Left lobe of liver (tissue), 2 donors: ENCODE measurements around the gene FSD2. TPM values are rescaled to one million over a fixed set of nuclear protein-coding genes. Genes with fewer than 3 reads are reported as not detected.
"Not testable (repeated sequence)": the region's sequence is repeated elsewhere in the genome, so short reads cannot be mapped to it uniquely, and the experiment has no call there.

ENCODE experiments used
- ATAC-seq: fragments of 200-7000 bp; cut with Tn5 transposase; one replicate; pipeline ENCODE4 v1.9.1; 2020; ENCODE audit warnings: mild to moderate bottlenecking, moderate library complexity
- DNase-seq: peaks from one replicate; pipeline ENCODE4 v3.0.0-alpha.2; 2020; ENCODE audit warnings: low spot score
- total RNA-seq: library from RNA; stranded (reverse); gene quantifications from one replicate; pipeline ENCODE4 v1.2.1, GENCODE V29; 2021
- donor health status: DM: no; HTN: no; CAD: no; lungs with moderate emphysema.
- donor health status: DM: no; HTN: yes; CAD: no.

The FSD2 gene
- total RNA-seq, 1 donor from 2014 or later = not detected

DNA sequence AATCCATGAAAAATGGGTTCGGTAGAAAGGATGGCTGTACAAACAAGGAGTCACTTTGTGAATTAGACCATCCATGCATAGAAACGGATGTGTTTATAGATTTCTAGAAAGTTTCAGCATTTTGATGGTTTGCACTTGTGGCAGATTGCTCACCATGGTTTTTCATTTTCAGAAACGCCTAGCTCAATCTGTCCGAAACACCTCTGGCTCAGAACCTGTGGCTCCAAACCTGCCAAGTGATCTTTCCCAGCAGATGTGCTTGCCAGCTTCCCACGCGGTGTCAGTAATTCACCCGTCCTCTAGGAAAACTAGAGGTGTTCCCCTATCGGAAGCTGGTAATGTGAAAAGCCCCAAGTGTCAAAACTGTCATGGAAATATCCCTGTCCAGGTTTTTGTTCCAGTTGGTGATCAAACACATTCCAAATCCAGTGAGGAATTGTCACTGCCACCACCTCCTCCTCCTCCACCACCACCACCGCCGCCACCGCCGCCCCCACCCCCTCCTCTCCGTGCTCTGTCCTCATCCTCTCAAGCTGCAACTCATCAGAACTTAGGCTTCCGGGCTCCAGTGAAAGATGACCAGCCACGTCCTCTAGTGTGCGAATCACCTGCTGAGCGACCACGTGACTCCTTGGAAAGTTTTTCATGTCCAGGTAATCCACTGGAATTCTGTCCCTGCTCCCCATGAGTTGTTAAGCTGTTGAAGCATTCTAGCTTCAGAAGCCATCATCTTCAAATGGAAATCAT lies 24.7 kb upstream of the FSD2 start:
- ATAC-seq (peak; percentile 68), DNase-seq (peak; percentile 76)

GRCh38 chr15:82829234-82829633 lies 23.4 kb upstream of the FSD2 start:
- ATAC-seq = no peak
- DNase-seq = no peak

DNA sequence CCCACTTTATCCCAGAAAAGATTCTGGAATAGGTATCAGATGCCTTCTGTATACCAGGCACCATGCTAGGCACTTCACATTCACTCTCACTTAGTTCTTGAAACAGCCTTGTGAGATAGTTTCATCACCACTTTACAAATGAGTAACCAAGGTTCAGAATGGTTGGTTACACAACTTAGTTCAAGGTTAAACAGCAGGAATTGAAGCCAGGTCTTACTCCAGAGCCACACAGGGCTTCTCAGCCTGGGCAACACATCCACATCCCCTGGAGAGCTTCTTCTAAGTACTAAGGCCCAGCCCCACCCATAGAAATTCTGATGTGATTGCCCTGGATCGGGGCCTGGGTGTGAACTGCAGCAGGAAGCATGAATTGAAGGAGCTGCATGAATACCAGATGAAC lies 22.2 kb upstream of the FSD2 start:
- ATAC-seq (peak; percentile 77), DNase-seq (no peak)

DNA sequence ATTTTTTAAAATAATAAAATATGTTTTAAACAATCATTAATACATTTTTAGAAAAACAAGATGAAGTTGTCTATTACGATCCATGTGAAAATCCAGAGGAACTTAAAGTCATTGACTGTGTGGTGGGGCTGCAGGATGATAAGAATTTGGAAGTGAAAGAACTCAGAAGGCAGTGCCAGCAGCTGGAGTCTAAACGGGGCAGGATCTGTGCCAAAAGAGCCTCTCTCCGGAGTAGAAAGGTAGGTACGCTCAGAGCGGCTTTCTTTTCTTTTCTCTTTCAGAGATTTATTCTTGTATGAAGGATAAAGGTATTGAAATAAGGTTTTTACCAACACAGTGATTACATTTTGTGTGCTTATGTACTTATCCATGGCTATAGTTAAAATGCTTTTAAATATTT lies 17.2 kb upstream of the FSD2 start:
- ATAC-seq (peak; percentile 63), DNase-seq (peak; percentile 58)

DNA sequence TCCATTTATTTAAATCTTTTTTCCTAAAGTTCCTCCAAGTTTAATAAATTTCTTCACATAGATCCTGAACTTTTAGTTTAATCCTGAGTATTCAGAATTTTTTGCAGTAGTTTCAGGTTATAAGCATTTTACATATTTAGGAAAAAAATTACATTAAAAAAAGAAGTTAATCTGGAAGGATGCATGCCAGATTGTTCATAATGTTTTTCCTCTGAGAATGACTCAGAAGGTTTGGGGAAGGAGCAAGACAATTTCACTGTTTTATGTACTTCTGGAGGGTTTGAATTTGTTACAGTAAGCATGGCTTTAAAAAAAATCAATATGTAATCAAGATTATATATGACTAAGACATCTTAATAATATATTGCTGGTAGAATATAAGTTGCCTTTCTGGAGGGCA lies 16.0 kb upstream of the FSD2 start:
- DNase-seq, ATAC-seq: not testable (repeated sequence)

DNA sequence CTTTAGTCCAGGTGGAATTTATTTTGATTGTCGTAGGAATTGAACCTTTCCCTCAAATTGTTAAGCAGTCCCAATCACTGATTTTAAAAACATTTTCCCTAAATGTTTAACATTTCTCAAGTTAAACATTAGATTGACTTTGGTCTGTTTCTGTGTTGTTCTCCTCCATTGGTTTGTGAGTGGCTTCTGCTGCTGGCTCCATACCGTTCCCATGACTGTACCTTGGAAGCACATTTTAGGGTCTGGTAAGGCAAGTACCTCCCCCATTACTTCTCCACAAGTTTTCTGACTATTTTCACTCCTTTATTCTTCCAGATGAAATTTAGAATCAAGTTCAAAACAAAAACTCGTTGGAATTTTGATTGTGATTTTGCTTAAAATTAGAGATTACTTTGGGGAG lies 15.5 kb upstream of the FSD2 start:
- not testable (repeated sequence) for DNase-seq

GRCh38 chr15:82820128-82820527 lies 14.3 kb upstream of the FSD2 start:
- ATAC-seq (no peak), DNase-seq (no peak)

More for the DNA sequence above, 15.5 kb upstream of the FSD2 start:
- not testable (repeated sequence) for ATAC-seq

GRCh38 chr15:82812994-82813393 lies 7.1 kb upstream of the FSD2 start:
- ATAC-seq (no peak), DNase-seq (no peak)

GRCh38 chr15:82810890-82811426 lies 5.1 kb upstream of the FSD2 start:
- DNase-seq (no peak), ATAC-seq (no peak)

DNA sequence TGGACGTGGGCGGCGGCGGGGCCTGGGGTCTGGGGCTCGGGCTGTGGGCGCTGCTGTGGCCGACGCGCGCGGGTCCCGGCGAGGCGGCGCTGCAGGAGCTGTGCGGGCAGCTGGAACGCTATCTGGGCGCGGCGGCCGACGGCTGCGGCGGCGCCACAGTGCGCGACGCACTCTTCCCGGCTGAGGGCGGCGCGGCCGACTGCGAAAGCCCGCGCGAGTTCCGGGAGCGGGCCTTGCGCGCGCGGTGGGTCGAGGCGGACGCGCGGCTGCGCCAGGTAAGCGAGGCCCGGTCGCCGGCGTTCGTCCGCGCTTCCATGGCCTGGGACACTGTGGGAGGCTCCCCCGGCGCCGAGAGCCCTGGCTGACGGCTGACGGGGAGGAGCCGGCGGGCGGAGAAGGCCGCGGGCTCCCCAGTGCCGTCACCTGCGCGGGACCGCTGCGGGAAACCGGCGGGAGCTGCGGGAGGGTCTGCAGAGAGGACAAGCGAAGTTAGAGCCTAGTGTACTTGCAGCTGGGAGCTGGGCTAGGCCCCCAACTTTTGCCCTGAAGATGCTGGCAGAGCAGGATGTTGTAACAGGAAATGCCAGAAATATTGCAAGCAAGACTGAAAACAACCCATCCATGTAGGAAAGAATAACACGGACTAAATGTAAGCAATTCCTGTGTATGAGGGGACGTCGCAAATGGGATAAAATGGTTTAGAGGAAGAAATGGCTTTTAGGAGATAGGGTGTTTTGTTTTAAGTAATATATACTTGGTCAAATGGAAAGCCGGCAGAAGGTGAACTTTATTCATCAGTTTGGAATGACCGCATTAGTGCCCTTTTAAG lies 4.4 kb upstream of the FSD2 start:
- ATAC-seq = no peak
- peak; percentile 55 for DNase-seq

DNA sequence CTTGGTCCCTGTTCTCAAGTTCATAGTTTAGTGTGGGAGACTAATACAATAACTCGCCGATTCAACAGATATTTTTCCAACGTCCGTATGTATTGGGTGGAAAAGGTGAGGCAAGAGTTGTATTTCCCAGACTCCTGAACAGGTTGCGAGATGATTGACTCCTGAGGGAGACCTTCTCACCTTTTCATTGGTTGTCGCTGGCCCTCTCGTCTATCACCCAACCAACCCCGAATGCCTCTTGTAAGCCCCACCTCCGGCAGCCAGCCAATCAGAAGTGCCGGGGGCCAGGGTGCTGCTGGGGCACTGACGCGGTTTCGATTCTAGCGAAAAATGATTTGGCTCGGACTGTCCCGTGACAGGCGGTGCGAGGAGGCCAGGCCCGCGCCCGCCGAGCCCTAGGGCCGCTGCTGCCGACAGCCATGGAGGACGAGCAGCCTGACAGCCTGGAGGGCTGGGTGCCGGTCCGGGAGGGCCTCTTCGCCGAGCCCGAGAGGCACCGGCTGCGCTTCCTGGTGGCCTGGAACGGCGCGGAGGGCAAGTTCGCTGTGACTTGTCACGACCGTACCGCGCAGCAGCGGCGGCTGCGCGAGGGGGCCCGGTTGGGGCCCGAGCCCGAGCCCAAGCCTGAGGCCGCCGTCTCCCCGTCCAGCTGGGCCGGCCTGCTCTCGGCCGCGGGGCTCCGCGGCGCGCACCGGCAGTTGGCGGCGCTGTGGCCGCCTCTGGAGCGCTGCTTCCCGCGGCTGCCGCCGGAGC lies 3.6 kb upstream of the FSD2 start, which contains the start of gene WHAMM:
WHAMM (plus strand) TSS at position 321 of the 753 bp plus-strand sequence; CDS start at position 420, 99 bp downstream.
- ATAC-seq = peak; percentile 95

GRCh38 chr15:82808634-82809041 lies 2.8 kb upstream of the FSD2 start:
- DNase-seq (no peak), ATAC-seq (no peak)

More for the DNA sequence above, 3.6 kb upstream of the FSD2 start, which contains the start of gene WHAMM:
- DNase-seq = peak; percentile 100

GRCh38 chr15:82807920-82808633 lies 2.2 kb upstream of the FSD2 start:
- ATAC-seq = no peak
- DNase-seq = no peak

DNA sequence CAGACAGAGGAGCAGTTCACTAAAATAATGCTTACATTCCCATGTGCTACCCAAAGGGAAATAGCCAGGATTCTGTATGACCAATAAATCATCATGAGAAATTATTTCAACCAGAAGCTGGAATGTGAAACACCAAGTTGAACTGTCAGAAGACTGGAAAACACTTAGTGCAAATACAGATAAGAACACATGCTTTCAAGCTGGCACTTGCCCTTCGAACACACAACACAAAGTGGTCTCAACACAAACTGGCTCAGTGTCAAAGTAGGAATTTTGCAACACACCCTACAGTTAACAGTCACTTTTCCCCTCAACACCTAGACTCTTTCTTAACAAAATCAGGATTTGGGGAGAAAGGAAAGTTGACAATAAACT lies 1.3 kb downstream of the FSD2 start:
- no peak for DNase-seq
- no peak for ATAC-seq

DNA sequence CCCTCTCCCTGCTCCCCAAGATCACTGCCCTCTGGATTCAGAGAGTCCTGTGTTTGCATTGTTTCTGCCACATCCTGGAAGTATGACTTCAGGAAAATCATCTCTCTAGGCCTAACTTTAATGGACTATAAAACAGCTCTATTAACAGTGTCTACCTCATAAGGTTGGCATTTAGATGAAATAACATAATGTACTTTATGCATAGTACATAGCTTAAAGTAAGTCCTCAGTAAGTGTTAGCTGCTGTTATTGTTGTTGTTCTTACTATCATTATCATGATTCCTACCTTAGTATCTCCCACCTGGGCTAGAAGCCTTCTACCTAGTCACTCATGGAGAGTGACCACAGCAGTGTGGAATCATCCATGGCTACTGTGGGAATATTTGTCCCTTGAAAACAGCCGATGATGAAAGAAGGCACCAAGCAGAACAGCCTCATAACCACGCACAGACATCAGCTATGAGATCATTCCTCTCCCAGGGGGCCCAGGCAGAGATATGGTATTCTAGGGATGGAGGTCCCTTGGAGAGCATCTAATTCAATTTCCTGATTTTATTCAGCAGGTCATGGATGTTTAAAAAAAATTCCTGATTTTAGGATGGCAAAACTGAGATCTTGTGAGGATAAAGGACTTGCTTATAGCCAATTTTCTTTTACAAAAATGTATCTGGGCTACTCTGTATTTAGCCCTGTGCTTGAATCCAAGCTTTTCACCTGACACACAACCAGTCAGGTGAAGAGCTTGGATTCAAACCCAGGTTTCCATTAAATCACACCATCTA lies 1.9 kb downstream of the FSD2 start:
- ATAC-seq (no peak), DNase-seq (no peak)

DNA sequence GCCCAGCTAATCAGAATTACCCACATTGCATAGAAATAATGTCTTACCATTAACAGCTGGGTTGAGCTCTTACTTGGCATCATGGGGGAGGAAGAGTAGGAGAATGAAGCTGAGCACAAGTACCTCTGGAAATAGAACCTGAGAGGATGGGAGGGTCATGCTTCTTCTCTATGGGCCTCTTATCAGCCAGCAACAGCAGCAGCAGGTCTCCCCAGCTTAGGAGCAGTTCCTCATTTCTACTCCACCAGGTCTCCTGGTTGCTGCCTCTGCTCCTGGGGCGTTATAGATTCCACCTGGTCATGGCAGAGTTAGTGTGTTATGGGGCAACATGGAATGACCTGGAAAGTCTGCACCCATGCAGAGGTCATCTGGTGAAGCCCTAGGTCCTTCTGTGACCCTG lies 3.4 kb downstream of the FSD2 start:
- DNase-seq (no peak), ATAC-seq (no peak)

GRCh38 chr15:82799183-82799841 lies 6.6 kb downstream of the FSD2 start:
- ATAC-seq = no peak
- DNase-seq = no peak

GRCh38 chr15:82798531-82799166 lies 7.2 kb downstream of the FSD2 start:
- DNase-seq (no peak), ATAC-seq (no peak)

DNA sequence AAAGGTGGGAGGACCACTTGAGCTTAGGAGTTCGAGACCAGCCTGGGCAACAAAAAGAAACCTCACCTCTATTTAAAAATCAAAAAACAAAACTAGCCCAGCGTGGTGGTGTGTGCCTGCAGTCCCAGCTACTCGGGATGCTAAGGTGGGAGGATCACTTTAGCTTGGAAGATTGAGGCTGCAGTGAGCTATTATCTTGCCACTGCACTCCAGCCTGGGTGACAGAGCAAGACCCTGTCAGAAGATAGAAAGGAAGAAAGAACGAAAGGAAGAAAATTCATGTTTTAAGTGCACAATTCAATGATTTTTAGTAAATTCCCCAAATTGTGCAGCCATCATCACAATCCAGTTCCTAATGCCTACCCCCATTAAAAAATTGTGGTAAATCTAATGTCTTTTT lies 7.8 kb downstream of the FSD2 start:
- ATAC-seq (no peak), DNase-seq (no peak)
